ENCODE data around the gene SPNS2.

GRCh38 chr17:4513113-4514032 is 14.7 kb downstream of the SPNS2 start:
- TF ChIP-seq, protein P1, sequence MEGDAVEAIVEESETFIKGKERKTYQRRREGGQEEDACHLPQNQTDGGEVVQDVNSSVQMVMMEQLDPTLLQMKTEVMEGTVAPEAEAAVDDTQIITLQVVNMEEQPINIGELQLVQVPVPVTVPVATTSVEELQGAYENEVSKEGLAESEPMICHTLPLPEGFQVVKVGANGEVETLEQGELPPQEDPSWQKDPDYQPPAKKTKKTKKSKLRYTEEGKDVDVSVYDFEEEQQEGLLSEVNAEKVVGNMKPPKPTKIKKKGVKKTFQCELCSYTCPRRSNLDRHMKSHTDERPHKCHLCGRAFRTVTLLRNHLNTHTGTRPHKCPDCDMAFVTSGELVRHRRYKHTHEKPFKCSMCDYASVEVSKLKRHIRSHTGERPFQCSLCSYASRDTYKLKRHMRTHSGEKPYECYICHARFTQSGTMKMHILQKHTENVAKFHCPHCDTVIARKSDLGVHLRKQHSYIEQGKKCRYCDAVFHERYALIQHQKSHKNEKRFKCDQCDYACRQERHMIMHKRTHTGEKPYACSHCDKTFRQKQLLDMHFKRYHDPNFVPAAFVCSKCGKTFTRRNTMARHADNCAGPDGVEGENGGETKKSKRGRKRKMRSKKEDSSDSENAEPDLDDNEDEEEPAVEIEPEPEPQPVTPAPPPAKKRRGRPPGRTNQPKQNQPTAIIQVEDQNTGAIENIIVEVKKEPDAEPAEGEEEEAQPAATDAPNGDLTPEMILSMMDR (IDR thresholded peaks at IDR 0.05), result no peak
- TF ChIP-seq POLR2AphosphoS5 (IDR thresholded peaks at IDR 0.05), result no peak
- TF ChIP-seq EP300 (IDR thresholded peaks at IDR 0.05), result no peak
- no peak for TF ChIP-seq POLR2A (IDR thresholded peaks at IDR 0.05; ENCODE audit: low read depth)
